HG03378 (cell line): ENCODE data around the gene COX4I2.
A peak's percentile ranks its signal among the peaks of the same experiment; 100 is the strongest.
"Not testable (repeated sequence)": the region's sequence is repeated elsewhere in the genome, so short reads cannot be mapped to it uniquely, and the experiment has no call there.

Experiments
- ATAC-seq: cut with Tn5 transposase; IDR thresholded peaks from one replicate; pipeline ENCODE4 v1.9.1; 2021; ENCODE audit warnings: mild to moderate bottlenecking, moderate library complexity; ENCODE audit not compliant: unreplicated experiment

COX4I2 gene

DNA sequence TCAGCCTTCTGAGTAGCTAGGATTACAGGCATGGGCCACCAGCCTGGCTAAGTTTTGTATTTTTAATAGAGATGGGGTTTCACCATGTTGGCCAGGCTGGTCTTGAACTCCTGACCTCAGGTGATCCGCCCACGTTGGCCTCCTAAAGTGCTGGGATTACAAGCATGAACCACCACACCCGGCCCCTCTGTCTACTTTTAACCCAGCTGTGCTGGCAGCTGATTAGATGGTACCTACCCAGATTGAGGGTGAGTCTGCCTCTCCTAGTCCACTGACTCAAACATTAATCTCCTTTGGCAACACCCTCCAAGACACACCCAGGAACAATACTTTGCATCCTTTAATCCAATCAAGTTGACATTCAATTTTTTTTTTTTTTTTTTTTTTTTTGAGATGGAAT, 10.4 kb downstream of the COX4I2 start:
- not testable (repeated sequence) for ATAC-seq

DNA sequence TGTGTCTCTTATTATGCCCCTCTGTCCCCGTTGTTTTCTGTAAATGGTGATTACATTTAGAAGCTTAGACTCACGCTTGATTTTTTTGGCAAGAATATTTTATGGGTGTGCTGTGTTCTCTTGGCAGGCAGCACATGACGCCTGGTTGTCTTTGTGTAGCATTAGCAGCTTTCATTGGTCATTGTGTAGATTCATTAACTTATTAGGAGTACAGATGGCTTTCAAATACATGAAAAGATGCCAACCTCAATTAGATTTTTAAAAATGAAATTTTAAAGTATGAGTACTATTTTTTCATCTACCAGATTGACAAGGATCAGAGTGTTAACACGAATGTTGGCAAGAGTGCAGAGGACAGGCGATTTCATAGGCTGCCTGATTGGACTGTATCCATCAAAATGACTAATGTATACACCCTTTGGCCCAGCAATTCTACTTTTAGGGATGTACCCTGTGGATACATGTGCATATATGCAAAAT, 15.2 kb downstream of the COX4I2 start:
- no peak for ATAC-seq

DNA sequence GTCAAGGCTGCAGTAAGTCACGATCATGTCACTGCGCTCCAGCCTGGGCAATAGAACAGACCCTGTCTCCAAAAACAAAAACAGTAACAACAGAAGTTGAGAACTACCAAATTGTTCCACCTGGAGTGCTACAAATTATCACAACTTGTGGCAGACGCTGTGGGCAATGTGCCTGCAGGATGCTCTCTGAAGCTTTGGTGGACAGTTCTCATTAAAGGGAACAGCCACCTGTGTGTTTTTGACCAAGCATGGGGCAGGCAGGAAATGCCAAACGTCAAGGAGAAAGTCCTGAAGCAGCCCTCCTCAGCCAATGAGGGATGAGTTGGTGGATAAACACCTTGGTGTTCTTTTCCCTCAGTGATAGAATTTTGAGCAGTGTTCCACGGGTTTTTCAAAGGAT, 15.8 kb downstream of the COX4I2 start:
- no peak for ATAC-seq

DNA sequence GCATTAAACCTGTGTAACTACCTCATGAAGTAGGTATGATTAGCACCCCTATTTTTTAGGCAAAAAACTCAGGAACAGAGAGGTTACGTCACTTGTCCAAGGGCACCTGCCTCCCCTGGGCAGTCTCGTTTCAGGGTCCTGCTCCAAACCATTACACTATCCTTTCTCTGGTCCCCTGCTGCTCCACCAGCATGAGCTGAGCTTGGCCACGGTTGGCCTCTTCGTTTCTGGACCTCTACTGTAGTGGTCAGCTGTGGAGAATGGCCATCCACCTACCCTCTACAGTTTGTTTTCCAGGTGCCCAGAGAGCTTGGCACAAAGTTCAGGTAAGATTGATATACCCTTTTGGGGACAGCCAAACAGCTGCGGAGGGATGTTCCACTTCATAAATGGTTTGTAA, 16.8 kb downstream of the COX4I2 start:
- ATAC-seq = no peak

DNA sequence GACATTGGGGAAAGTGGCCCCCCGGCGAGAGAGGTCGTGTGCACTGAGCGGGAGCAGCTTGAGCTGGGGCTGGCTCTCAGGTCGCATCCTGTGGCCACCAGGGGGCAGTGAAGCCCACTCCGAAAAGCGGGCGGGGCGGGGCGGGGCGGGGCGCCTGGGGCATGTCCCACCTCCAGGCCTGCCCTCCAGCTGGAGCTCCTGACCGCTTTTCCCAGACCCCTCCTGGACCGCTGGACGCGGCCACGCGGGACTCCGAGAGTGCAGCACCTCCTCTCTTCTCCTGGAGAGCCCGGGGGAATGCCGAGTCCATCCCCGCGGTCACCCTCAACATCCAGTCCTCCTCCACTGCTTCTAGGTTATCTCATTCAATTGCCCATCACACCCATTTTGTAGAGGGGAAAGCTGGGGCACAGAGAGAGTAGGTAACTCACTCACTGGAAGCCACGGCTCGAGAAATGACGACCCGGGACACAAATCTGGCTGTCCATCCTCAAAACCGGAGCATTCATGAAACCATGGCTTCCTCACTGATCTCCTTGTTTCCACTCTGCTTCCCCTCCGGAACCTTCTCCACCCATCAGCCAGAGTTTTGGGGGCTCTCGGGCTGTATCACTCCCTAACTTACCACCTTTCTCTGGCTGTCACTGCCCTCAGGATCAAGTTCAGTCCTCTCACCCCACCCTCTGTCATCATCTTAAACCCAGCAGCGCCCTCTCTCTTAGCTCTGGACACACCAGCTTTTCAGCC, 24.1 kb downstream of the COX4I2 start:
- peak; percentile 46 for ATAC-seq

DNA sequence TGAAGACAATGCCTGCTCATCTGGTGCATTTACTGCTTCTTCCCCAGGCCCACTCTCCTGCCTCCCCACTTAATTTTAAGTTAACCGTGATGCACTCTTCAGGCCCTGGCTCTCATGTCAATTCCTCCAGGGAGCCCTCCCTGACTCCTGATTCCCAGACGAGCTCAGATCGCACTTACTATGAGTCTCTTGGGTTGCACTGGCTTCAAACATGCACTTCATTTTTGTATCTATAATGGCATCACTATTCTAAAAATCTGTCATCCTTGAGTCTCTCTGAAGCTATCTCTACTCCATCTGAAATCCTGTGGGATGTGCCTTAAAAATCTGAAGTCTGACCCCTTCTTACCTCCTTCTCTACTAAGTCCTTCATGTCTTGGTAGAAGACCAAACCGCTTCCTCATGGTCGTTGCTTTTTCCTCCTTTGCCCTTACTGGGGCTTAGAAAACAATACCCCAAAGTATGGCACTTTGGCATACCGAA, 24.7 kb downstream of the COX4I2 start:
- ATAC-seq = no peak

DNA sequence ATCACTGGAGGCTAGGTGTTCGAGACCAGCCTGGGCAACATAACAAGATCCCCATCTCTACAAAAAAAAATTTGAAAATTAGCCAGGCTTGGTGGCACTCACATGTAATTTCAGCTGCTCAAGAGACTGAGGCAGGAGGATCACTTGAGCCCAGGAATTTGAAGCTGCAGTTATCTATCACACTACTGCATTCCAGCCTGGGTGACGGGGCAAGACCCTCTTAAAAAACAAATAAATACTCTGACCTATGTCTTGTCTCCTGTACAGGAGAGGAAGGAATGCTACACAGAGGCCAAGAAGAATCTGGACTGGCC, 25.8 kb downstream of the COX4I2 start:
- no peak for ATAC-seq

DNA sequence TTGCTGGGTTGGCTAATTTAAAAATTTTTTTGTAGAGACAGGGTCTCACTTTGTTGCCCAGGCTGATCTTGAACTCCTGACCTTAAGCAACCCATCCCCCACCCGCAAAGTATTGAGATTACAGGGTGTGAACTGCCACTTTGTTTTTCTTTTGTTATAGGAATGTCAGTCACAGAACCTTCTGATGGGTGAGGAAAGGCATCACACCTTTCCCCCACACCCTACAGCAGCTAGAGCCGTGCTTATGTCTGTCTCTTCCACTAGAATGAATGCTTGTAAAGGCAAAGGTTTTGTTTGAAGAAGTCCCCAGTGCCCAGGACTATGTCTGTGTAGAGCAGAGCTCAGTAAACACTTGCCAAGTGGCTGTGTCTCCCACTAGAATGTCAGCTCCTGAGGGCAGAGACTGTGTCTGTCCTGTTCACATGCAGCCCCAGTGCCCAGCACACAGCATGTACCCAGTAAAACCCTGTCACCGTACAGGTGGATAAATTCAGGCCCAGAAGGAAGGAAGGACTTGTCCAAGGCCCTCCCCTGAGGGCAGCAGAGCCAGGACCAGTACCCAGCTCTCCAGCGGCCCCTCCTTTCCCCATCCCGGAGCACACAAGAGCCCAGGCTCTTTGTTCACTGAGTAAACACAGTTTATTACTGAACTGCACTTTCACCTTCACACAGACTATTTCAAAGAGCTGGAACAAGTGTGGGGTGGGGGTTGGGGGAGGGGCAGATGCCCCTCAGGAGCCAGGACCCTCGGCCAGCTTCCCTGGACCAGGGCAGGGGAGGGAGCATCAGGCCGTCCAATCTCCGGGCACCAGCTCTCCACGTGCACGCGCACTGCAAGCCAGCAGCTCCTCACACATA, 26.4 kb downstream of the COX4I2 start:
- ATAC-seq = no peak

DNA sequence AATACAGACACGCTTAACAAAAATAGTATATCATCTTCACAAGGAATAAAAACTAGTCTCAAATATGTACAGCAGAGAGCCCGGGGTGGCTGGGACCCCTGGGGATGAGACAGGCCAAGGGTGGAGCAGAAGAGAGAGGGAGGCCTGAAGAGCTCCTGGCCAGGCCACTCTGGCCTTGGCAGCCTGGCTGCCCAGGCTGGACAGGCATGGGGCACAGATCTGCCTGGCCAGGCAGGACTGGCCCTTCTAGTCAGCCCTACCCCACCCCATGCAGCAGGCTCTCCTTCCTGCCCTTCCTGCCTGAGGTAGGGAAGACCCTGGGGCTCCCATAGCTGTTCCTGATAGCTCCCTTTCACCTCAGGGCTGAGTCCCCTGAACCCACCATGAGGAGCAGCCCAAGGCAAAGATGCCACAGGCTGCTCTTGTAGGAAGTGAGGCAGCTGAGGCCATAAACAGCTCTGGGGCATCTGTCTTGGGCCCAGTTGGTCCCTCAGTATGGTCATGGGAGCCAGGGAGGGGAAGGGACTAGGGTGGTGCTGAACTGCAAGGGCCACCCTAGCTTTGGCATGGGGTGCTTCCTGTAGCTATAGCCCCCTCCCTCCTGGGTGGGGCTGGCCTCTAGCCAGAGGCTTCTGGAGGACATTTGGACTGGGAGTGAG, 27.1 kb downstream of the COX4I2 start:
- no peak for ATAC-seq

DNA sequence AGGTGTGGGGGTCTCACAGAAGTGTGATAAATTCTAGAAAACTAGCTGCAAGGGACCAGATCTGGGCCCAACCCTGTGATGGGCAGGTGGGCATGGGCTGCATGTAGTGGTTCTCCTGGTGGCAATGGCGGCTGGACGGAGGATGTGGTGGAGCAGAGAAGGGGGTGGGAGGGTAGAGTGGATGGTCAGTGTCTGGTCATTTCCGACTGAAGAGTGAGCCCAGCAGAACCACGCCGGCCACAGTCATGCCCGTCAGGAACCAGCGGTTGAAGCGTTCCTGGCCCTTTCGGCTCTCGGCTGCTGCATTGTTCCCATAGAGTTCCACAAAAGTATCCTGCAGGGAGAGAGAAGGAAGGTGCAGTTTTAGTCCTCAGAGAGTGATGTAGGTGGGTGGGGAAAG, 28.0 kb downstream of the COX4I2 start:
- no peak for ATAC-seq

DNA sequence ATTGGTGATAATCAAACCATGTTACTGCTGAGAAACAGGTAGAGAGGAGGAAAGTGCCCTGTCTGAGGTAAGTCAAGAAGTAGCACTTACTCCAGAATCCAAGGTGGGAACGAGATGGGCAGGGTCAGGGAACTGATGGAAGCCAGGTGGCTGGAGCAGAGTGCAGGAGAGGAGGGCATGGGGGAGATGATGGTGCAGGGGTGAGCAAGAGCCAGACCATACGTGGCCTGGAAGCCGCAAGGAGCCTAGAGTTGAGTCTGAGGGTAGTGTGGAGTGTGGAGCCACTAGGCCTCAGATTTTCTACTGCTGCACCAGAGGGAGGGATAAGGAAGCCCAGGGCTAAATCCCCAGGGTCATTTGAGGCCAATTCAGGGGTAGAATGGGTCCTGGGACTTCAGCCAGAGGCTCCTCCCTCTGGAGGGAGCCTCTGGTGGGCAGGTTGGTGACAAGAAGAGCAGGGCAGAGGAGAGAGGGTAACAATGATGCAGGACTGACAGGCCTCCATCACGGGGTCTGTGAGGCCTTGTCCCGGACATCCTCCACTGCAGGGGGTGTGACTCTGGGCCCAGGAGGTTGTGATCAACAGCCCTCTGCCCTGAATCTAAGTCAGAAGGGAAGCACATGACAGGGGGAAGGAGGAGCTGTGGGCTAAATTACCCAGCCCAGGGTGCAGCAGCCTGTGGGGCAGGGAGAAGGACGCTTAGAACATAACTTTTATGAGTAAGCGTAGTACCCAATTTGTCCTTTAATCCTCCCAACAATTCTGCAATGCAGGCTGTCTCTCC, 28.7 kb downstream of the COX4I2 start:
- ATAC-seq = no peak

DNA sequence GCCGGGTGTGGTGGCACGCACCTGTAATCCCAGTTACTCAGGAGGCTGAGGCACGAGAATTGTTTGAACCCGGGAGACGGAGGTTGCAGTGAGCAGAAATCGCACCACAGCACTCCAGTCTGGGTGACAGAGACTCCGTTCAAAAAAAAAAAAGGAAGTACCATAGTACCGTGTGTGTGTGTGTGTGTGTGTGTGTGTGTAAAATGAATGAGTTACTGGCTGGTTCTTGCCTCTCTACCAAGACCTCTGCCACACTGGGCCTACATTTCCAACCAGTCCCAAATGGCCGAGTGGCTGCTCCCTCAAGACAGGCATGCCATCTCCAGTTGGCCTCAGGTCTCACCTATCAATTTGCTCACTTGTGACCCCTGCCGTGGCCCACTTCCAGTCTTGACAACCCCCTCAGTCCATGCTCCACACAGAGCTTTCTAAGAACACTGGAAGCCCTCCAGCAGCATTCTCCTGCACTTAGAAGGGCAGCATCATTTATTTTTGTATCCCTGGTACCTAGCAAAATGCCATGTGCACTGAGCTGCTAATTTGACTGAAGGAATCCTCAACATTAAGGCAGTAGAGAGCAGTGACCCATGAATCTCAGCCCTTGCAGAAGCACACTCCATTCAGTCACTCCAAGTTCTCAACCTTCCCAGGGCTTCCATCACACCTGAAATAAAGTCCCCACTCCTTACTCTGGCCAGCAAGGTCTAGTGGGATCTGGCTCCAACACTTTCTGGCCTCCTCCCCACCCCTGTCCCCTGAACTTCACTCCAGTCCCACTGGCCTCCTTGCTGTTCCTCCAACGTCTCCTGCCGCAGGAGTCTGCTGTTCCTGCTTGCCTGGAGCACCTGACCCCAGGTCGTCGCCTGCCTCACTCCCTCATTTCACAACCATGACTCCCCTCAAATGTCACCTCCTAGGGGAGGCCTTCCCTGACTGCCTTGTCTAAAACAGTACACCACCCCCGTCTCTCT, 29.9 kb downstream of the COX4I2 start:
- ATAC-seq = no peak

DNA sequence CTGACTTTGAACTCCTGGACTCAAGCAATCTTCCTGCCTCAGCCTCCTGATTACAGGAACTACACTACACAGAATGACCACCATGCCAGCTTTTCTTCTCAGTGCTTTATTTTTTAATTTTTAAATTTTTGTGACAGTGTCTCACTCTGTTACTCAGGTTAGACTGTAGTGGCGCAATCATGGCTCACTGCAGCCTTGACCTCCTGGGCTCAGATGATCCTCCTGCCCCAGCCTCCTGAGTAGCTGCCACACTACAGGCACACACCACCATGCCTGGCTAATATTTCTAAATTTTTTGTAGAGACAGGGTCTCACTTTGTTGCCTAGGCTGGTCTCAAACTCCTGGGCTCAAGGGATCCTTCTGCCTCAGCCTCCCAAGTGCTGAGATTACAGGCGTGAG, 31.2 kb downstream of the COX4I2 start:
- ATAC-seq = not testable (repeated sequence)

DNA sequence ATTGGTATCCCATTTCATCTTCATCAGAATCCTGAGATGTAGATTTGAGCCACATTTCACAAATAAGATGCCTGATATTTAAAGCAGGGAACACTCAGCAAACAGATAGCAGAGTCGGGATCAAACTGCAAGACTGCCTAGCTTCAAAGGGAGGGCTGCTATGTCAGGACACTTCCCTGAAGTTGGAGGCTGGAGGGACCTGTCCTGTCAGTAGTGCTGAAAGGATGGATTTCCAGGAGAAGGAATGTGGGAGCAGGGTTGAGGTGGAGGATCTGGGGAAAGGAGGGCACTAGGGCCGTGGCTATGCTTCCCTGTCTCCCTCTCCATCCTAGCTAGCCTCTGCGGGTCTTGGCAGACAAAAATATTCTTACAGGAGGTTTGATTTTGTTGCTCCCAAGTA, 32.2 kb downstream of the COX4I2 start:
- no peak for ATAC-seq

DNA sequence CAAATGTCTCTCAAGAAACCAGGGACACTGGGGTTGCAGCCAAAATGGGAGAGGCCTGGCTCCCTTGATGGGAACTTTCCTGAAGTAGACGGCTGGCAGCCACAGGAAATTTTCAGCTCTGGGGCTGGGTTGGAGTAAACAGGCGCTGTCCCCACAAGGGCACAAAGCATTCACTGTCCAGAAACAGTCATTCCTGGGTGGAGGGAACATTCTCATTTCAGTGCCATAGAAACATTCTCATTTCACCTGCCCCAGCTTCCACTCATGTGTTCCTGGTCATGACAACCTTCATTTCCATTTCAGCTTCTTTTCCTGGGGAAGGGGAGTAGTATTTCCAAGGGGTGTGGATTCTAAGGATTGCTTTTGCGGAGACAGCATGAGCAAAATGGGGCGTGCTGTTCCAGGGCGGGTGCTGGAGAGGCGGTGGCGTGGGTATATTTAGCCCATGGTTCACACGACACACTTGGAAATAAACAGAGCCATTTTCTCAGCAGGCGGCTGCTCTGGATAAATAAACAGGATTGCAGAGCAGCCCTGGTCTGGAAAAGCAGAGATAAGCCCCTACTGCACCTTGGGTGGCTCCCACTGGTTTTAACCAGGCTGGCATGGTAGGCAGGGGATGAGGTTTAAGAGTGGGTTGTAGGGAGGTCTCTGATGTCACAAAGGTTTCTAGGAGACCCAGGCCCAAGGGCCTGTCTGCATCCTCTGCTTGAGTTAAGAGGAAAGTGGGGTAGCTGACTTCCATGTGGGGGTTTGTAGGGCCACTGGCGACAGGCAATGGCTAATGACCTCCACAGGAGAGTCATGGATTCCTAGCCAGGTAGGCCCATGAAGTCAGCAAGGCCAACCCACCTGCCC, 32.9 kb downstream of the COX4I2 start:
- ATAC-seq = no peak

DNA sequence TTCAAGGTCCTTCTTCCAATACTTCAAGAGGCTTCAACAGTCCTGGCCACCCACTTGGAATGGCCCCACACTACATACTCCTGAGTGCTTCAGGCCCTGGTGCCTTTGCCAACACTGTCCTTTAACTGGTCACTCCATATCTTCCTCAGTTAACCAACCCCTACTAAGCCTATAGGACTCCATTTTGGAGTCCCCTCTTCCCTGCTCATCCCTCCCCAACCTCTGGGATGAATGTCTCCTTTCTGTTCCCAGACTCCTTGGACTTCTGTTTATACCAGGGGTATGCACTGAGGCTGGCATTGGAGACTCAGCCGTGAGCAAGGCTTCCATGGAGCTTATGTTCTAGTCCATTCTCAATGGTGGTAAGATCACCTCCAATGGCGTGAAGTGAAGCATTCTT, 33.6 kb downstream of the COX4I2 start:
- ATAC-seq = no peak

DNA sequence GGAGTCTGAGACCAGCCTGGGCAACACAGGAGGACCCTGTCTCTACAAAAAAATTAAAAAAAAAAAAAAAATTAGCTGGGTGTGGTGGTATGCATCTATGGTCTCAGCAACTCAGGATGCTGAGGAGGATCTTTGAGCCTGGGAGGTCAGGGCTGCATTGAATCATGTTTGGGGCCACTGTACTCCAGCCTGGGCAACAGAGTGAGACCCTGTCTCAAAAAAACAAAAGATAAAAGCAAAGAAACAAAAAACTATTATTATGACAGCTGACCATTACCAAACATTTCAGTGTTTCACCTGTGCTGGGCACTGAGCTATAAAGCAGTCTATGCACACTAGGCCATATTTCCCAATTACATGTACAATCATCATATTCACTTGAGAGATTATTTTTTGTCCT, 35.7 kb downstream of the COX4I2 start:
- ATAC-seq = no peak

DNA sequence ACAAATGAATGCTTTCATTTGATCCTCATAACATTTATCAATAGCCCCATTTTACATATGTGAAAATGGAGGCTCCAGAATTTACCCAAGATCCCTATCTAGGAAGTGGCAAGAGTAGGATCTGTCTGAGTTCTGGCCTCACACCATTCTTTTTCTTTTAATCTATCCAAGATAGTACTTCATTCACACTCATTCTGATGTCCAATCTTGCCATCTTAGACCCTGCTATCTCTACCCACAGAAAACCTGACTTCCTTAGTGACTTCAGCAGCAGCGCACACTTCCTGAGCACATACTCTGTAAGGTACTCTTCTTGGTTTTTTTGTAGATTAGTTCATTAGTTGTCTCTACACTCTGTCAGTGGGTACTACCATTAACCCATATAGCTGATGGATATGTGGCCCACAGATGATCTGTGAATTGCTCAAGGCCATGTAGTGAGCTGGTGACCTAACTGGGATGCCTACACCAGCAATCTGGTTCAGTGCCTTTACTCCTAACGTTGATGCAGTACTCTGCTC, 36.3 kb downstream of the COX4I2 start:
- no peak for ATAC-seq
